GM19043 (cell line): Measurements from ENCODE around the gene SYCN.
"Not testable (repeated sequence)": the region's sequence is repeated elsewhere in the genome, so short reads cannot be mapped to it uniquely, and the experiment has no call there.

Source experiments
- ATAC-seq: cut with Tn5 transposase; IDR thresholded peaks from one replicate; pipeline ENCODE4 v1.9.1; 2021; ENCODE audit warnings: low read depth; ENCODE audit not compliant: unreplicated experiment

Gene SYCN

GRCh38 chr19:39203372-39204341 is at the start of gene SYCN:
SYCN (minus strand) TSS chr19:39204263; CDS start chr19:39204254, 9 bp downstream.
- ATAC-seq, result no peak

- no peak for ATAC-seq
Observed at GRCh38 chr19:39253374-39254149, 49.5 kb upstream of the SYCN start.

GRCh38 chr19:39252458-39252857 is 48.4 kb upstream of the SYCN start:
- ATAC-seq, result no peak

GRCh38 chr19:39251846-39252245 is 47.8 kb upstream of the SYCN start:
- ATAC-seq, result no peak

GRCh38 chr19:39251081-39251480 is 47.0 kb upstream of the SYCN start:
- ATAC-seq, result no peak

GRCh38 chr19:39248806-39249205 is 44.7 kb upstream of the SYCN start, which contains the start of gene IFNL4:
IFNL4 (minus strand) TSS chr19:39248856.
- no peak for ATAC-seq

- ATAC-seq, result no peak
Observed at GRCh38 chr19:39247701-39248664, 43.9 kb upstream of the SYCN start.

GRCh38 chr19:39246951-39247669 is 43.0 kb upstream of the SYCN start:
- ATAC-seq, result no peak

GRCh38 chr19:39245166-39245565 is 41.1 kb upstream of the SYCN start:
- not testable (repeated sequence) for ATAC-seq

- ATAC-seq, result not testable (repeated sequence)
Observed at GRCh38 chr19:39244410-39245100, 40.5 kb upstream of the SYCN start, which contains the start of gene IFNL3. IFNL3 (minus strand) TSS chr19:39245006; CDS start chr19:39244967, 39 bp downstream.

GRCh38 chr19:39243741-39244140 is 39.7 kb upstream of the SYCN start:
- ATAC-seq, result not testable (repeated sequence)

- no peak for ATAC-seq
Observed at GRCh38 chr19:39240421-39240820, 36.4 kb upstream of the SYCN start.

- ATAC-seq, result no peak
Observed at GRCh38 chr19:39238944-39239343, 34.9 kb upstream of the SYCN start.

- no peak for ATAC-seq
Observed at GRCh38 chr19:39238209-39238608, 34.1 kb upstream of the SYCN start.

GRCh38 chr19:39237200-39238184 is 33.4 kb upstream of the SYCN start:
- no peak for ATAC-seq

GRCh38 chr19:39236527-39236926 is 32.5 kb upstream of the SYCN start:
- no peak for ATAC-seq

- no peak for ATAC-seq
Observed at GRCh38 chr19:39232708-39233107, 28.6 kb upstream of the SYCN start.
